Neural crest cell (in vitro differentiated cells): ENCODE data around the gene MYLK4. TPM values are rescaled to one million over a fixed set of nuclear protein-coding genes. Genes with fewer than 3 reads are reported as not detected.

Source experiments
- DNase-seq: peaks from one replicate; pipeline ENCODE4 v3.0.0; 2021; ENCODE audit warnings: low read depth, mixed read lengths, low spot score
- H3K27ac Mint-ChIP-seq: one replicate; pipeline ENCODE4 v1.8.0; 2021; ENCODE audit warnings: mild to moderate bottlenecking, mixed read lengths; ENCODE audit not compliant: unreplicated experiment
- H3K27me3 Mint-ChIP-seq: 2 replicates; pipeline ENCODE4 v1.8.0; 2021; ENCODE audit warnings: low read depth, mild to moderate bottlenecking, mixed read lengths
- H3K36me3 Mint-ChIP-seq: 2 replicates; pipeline ENCODE4 v1.8.0; 2021; ENCODE audit warnings: low read depth, mild to moderate bottlenecking, mixed read lengths
- H3K4me1 Mint-ChIP-seq: 2 replicates; pipeline ENCODE4 v1.8.0; 2021; ENCODE audit warnings: mixed read lengths
- H3K4me3 Mint-ChIP-seq: one replicate; pipeline ENCODE4 v1.8.0; 2021; ENCODE audit warnings: mild to moderate bottlenecking, mixed read lengths
- H3K9me3 Mint-ChIP-seq: 2 replicates; pipeline ENCODE4 v1.8.0; 2021; ENCODE audit warnings: mixed read lengths
- CTCF ChIP-seq: fragments of 200-600 bp; sonication (generic); conservative IDR thresholded peaks from 2 replicates; pipeline ENCODE4 v1.5.0; 2021; ENCODE audit warnings: antibody characterized with exemption, mild to moderate bottlenecking
- total RNA-seq: library from RNA; stranded (reverse); gene quantifications from 2 replicates; pipeline ENCODE4 v1.2.1, GENCODE V29; 2021

MYLK4 gene
- total RNA-seq, 1 donor from 2014 or later, result 0.96 TPM

- peaks cover 14% of the 10 kb centered on the region for H3K36me3 Mint-ChIP-seq
- no peak overlapping the region for H3K27ac Mint-ChIP-seq
- TF ChIP-seq CTCF, result no peak
- no peak overlapping the region for H3K4me3 Mint-ChIP-seq
- no peak for DNase-seq
- H3K4me1 Mint-ChIP-seq, result peaks cover 6% of the 10 kb centered on the region
- no peaks in the 10 kb centered on the region for H3K9me3 Mint-ChIP-seq
- no peaks in the 10 kb centered on the region for H3K27me3 Mint-ChIP-seq
Measured at GRCh38 chr6:2783188-2783963, 32.7 kb upstream of the MYLK4 start.

GRCh38 chr6:2782825-2783187, 32.1 kb upstream of the MYLK4 start:
- no peak for TF ChIP-seq CTCF
- H3K27ac Mint-ChIP-seq, result no peak overlapping the region
- H3K4me3 Mint-ChIP-seq, result no peak overlapping the region
- H3K9me3 Mint-ChIP-seq, result no peaks in the 10 kb centered on the region
- no peak for DNase-seq
- no peaks in the 10 kb centered on the region for H3K27me3 Mint-ChIP-seq
- H3K4me1 Mint-ChIP-seq, result peaks cover 6% of the 10 kb centered on the region
- H3K36me3 Mint-ChIP-seq, result peaks cover 12% of the 10 kb centered on the region

- no peak overlapping the region for H3K4me3 Mint-ChIP-seq
- H3K27ac Mint-ChIP-seq, result no peak overlapping the region
- peaks cover 8% of the 10 kb centered on the region for H3K36me3 Mint-ChIP-seq
- no peaks in the 10 kb centered on the region for H3K27me3 Mint-ChIP-seq
- H3K4me1 Mint-ChIP-seq, result peaks cover 6% of the 10 kb centered on the region
- DNase-seq, result no peak
- no peaks in the 10 kb centered on the region for H3K9me3 Mint-ChIP-seq
- TF ChIP-seq CTCF, result no peak
Measured at GRCh38 chr6:2782356-2782708, 31.6 kb upstream of the MYLK4 start.

GRCh38 chr6:2781685-2782355, 31.1 kb upstream of the MYLK4 start:
- Mint-ChIP-seq H3K36me3 (peaks cover 5% of the 10 kb centered on the region), H3K4me1 (peaks cover 6% of the 10 kb centered on the region), H3K9me3 (no peaks in the 10 kb centered on the region), H3K27me3 (no peaks in the 10 kb centered on the region), H3K4me3 (no peak overlapping the region), H3K27ac (no peak overlapping the region)
- DNase-seq, result no peak
- TF ChIP-seq CTCF, result no peak

GRCh38 chr6:2780102-2780737, 29.5 kb upstream of the MYLK4 start:
- no peak for TF ChIP-seq CTCF
- Mint-ChIP-seq H3K9me3 (no peaks in the 10 kb centered on the region), H3K36me3 (peaks cover 8% of the 10 kb centered on the region), H3K27ac (no peak overlapping the region), H3K4me1 (peaks cover 6% of the 10 kb centered on the region), H3K27me3 (no peaks in the 10 kb centered on the region), H3K4me3 (no peak overlapping the region)
- no peak for DNase-seq
